GM18499 (cell line): ENCODE measurements around the gene KIAA1210.

ENCODE experiments used
- ATAC-seq: cut with Tn5 transposase; IDR thresholded peaks from one replicate; pipeline ENCODE4 v1.9.1; 2021; ENCODE audit warnings: moderate number of reproducible peaks; ENCODE audit not compliant: insufficient read depth, unreplicated experiment

KIAA1210 gene

GRCh38 chrX:119127650-119128049 is at the start of gene KIAA1210:
KIAA1210 (minus strand) TSS chrX:119127812; CDS start chrX:119123642, 4,170 bp downstream.
- no peak for ATAC-seq

- ATAC-seq, result no peak
Measured at GRCh38 chrX:119177278-119177677, 49.7 kb upstream of the KIAA1210 start.

DNA sequence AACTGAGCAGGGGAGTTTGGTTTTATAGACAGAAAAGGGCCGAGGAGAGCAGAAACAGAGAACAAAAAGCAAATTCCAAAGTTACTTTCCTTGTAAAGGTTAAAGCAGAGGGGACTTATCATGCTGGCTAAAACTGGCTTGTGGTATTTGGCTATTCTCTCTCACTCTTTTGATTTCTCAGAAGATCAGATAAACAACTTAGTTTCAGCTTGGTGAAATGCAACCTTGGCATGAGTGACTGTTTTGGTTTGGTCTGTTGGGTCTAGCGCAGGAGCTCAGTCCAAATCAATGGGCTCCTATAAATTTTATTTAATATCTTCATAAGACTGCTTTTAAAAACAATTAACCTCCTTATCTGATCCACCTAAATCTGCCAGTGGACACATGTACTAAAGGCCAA is 47.3 kb upstream of the KIAA1210 start:
- ATAC-seq, result no peak

- ATAC-seq, result no peak
Measured at GRCh38 chrX:119168104-119168503, 40.5 kb upstream of the KIAA1210 start.

- ATAC-seq, result no peak
Measured at GRCh38 chrX:119158226-119158625, 30.6 kb upstream of the KIAA1210 start.

DNA sequence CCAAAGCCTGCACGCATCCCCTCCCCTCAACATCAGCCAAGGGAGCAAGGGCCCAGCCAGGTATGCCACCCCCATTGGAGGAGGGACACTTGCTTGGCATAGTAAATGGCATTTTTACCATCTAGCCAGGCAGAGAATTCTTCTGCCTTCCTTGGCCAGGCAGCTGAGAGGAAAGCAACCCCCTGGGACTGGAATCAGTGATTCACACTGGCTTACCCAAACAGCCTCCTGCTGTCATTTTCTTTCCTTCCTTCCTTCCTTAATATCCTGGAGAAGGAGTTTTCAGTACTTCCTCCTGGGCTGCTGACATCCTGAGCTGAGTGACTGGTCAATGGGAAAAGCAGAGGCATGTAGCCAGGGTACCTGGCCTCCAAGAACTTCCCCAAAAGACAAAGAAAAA is 28.6 kb upstream of the KIAA1210 start:
- ATAC-seq, result no peak

DNA sequence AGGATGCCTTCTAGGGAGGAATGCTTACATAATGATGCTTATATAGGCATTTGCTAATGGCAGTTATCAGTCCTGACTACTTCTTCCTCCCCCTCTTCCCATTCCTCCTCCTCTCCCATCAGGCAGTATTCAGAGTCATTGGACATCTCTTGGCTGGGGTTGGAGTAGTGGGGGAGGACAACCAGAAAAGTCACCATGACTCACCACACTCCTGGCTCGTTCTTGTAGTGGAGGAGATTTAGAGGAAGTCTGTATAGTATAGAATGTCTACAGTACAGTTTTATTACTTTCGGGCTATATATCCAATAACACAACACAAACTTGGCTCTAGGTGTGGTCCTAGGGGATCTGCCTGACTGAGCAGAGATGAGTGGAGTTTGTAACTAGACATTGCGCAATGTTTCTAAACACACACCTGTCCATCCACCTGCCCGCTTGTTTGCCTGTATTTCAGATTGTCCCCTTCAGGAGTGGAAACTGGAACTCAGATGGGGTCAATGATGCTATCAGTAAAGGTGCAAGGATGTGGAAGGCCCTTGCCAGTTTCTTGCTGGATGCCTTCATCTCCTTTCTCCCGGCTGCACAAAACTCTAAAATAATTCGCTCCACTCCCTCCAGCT is 27.9 kb upstream of the KIAA1210 start:
- ATAC-seq, result no peak

- no peak for ATAC-seq
Measured at GRCh38 chrX:119151051-119151380, 23.4 kb upstream of the KIAA1210 start.

DNA sequence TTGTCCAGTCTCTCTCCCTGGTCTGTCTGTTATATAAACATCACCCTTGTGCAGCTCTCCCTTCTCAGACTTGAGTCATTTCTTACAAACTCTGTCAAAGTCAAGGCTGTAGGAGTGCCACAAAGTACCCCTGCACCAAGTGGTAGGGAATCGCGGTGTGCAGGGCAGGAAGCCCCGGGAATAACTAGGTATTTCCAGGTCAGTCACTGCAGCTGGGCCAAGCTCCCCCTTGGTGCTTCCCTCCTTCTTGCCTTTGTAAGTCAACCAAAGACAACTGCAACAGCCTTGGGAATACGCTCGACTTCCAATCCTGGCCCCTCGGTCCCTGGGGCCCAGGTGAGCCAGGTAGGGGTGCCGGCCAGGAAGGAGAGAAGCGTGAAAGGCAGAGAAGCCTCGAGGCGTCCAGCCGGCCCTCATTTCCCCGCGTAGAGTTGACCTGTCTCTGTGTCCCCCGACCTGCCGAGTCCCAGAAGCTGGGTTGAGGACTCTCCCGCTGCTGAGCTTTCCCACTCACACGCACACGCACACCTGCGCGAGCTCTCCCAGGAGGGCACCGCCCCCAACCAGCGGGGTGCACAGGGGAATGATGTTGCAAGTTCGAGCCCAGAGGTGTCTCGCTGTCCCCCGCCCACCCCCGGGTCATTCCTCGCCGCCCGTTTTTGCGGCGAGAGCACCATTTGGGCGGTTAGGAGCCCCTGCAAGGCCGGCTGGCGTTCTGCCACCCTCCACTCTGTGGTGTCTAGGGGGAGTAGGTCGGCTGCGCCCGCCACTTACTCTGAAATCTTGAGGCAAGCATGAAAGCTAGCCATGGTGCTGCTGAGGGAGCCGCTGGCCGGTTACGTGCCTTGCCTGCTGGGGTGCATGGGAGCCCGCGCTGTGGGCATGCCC is 22.8 kb upstream of the KIAA1210 start:
- ATAC-seq, result no peak

GRCh38 chrX:119147486-119147885 is 19.9 kb upstream of the KIAA1210 start:
- no peak for ATAC-seq

- ATAC-seq, result no peak
Measured at GRCh38 chrX:119145241-119145653, 17.6 kb upstream of the KIAA1210 start.

- ATAC-seq, result no peak
Measured at GRCh38 chrX:119134466-119134865, 6.9 kb upstream of the KIAA1210 start.

- ATAC-seq, result no peak
Measured at GRCh38 chrX:119132961-119133360, 5.3 kb upstream of the KIAA1210 start.

DNA sequence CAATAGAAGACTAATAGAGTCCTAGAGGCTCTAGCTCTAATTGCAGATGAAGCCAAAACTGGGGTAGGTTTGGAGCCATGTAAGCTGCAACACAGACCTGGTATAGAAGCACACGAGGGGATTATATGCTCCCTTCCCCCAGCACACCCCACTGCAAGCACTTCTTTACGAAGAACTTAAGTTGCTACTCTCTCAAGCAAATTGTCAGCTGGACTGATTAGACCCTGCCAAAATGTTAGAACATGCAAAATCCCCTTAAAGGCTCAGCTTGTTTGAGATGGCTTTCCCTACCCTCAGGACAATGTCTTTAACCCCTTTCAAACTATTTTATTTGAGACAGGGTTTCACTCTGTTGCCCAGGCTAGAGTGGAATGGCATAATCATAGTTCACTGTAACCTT is 4.7 kb upstream of the KIAA1210 start:
- ATAC-seq, result no peak

- no peak for ATAC-seq
Measured at GRCh38 chrX:119130911-119131310, 3.3 kb upstream of the KIAA1210 start.

- ATAC-seq, result no peak
Measured at GRCh38 chrX:119121341-119121740, 6.3 kb downstream of the KIAA1210 start.

GRCh38 chrX:119118780-119119395 is 8.7 kb downstream of the KIAA1210 start:
- peak; percentile 83 for ATAC-seq

DNA sequence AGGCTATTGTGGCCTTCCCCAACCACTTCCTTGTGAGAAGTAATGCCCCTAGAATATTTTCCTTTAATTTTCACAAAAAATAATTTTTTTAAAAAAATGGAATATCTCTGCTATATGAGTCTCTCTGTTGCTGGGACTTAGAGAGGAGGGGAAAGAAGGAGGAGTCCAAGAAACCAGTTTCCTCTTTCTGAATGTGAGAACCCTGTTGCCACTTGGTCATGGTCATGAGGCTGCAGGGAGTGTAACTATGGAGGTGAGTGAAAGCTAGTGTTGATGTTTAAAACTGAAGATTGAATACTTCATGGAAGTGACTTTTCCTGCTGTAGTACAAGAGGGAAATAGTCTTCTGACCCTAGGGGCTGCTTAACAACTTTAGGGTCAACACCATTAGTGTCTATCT is 20.4 kb downstream of the KIAA1210 start:
- ATAC-seq, result no peak

- ATAC-seq, result no peak
Measured at GRCh38 chrX:119105826-119106225, 21.8 kb downstream of the KIAA1210 start.

GRCh38 chrX:119101168-119101567 is 26.4 kb downstream of the KIAA1210 start:
- ATAC-seq, result no peak

DNA sequence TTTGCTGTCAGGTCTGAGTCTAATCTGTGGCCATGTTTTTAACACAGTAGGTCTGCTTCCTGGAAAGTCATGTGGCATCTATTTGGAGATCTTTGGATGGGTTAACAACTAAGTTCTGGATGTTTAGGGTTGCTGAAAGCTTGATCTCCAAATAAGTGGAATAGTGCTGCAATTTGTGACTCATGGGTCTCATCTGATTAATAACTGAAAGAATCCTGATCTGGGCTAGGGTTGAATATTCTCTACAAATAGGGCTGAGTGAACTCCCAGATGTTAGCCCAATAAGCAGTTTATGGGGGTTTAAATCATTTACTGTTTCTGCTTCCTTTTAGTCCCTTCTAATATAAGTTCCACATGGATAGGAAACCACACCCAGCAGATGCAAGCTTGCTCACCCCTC is 31.7 kb downstream of the KIAA1210 start:
- ATAC-seq, result no peak
